NCI-H1417 treated with DMSO at 0.1 percent for 48 hours (cell line): ENCODE results near the gene SDC4.
A peak's percentile ranks its signal among the peaks of the same experiment; 100 is the strongest.
"Not testable (repeated sequence)": the region's sequence is repeated elsewhere in the genome, so short reads cannot be mapped to it uniquely, and the experiment has no call there.

Source experiments
- DNase-seq: peaks from one replicate; lab custom pipeline; 2025; lab: John Stamatoyannopoulos, UW

Gene SDC4

DNA sequence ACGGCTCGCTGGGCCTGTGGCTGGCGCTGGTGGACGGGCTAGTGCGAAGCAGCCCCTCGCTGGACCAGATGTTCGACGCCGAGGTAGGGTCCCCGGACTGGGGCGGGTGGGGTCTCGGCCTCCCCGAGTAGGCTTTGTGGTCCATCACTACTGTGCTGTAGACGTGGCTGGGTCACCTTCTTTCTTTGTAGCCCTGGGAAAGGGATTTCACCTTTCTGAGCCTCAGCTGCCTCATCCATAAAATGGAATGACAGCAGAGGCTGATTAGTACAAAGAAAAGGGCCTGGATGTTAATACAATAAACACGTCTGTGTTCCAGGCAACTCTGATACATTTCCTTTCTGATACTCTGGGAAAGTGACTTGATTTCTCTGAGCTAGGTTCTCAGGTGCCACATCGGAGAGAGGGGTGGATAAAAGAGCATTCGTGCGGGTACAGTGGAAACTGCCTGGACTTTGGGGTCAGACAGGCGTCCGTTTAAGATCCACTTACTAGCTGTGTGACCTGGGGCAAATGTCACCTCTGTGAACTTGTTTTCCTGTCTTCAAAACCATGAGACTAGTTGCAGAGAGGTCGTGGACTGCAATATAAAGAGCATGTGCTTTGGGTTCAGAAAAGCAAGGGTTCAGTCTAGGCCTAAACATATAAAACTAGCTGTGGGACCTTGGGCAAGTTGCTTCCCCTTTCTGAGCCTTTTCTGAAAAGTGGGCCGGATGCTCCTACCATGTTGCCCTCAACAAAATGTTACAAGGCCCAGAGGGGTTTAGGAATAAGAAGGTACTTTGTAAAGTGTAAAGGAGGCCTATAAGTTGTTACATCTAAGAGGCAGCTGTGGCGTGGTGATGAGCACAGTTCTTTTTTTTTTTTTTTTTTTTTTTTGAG, 15.6 kb upstream of the SDC4 start:
- DNase-seq: no peak

DNA sequence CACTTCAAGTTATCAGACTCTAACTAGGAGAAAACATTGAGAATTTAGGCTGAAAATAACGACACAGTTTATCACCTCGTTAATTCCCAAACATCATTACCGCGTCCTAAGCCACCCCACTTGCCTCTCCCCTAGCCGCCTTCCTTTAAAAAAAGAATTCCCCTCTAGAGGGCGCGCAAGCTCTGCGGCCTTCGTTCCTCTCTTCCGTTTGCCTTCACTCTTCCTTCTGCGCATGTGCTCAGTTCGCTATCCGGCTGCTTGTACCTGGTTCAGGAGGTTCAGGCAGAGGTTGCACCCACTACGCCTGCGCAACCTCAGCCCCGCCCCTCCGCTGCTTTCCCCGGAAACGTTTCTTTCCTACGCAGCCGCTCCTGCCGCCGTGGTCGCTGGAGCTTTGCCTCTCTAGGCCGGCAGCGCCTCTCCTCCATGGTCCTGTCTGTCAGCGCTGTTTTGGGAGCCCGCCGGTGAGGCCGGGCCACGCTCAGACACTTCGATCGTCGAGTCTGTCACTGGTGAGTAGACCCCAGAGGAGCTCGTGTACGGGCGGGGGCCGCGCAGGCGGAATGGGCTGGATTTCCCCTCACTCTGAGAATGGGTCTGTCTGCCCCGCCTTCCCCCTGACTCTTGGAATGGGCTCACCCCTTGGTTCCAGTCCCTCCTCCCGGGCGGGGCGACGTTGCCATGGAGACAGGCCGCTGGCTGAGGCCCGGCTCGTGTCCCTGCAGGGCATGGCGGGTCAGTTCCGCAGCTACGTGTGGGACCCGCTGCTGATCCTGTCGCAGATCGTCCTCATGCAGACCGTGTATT, 14.8 kb upstream of the SDC4 start, which contains the start of gene SYS1:
TSS of gene SYS1 (plus strand) at position 353 of the 807 bp plus-strand sequence. CDS start at position 729, 376 bp downstream.
- peak; percentile 99 for DNase-seq

DNA sequence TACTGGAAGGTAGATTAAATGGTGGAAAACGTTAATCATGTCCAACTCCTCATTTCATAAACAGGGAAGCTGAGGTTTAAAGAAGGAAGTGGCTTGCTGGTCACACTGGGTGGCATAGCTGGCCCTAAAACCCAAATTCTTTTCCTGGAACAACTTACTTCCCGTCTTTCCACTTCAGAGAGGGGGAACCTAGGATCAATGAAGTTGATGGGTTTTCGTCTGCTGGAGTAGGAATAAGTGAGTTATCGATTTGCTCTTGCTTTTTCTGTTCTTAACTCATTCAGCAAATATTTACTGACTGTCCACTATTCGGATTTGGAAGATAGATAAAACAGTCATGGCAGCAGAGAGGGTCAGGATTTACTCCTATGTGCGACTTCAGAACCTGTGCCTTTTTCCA, 13.6 kb upstream of the SDC4 start:
- no peak for DNase-seq

DNA sequence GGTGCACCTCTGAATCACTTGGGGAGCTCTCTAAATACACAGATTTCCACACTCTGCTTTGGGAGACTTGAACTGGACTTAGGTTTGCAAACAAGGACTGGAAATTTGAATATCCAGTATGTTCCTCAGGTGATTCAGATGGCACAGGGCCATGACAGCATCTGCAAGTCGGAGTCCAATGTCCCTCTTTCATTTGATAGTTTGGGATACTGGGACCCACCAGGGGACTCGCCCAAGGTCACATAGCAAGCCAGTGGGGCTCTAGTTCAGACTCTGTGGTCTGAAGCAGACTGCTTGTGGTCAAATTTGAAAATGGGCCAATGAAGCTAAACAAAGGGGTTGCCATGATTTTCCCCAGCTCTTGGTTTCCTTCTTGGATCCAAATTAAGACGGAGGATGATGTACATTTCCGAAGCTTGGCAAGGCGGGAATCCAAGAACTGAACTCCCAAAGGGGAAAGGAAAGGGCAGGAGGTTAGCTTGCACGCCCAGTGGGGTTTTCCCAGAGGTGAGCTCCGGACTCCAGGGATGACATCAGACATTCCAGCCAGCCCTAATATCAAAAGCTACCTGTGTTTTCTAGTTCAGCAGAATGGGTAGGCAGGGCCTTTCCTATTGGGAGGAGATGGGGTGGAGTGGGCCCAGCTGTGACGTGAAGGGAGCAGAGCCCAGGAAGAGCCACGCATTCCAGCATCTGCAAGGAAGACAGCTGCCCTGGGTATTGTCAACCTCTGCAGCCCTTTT, 11.4 kb upstream of the SDC4 start:
- DNase-seq: no peak

GRCh38 chr20:45359069-45359405, 10.8 kb upstream of the SDC4 start:
- no peak for DNase-seq

DNA sequence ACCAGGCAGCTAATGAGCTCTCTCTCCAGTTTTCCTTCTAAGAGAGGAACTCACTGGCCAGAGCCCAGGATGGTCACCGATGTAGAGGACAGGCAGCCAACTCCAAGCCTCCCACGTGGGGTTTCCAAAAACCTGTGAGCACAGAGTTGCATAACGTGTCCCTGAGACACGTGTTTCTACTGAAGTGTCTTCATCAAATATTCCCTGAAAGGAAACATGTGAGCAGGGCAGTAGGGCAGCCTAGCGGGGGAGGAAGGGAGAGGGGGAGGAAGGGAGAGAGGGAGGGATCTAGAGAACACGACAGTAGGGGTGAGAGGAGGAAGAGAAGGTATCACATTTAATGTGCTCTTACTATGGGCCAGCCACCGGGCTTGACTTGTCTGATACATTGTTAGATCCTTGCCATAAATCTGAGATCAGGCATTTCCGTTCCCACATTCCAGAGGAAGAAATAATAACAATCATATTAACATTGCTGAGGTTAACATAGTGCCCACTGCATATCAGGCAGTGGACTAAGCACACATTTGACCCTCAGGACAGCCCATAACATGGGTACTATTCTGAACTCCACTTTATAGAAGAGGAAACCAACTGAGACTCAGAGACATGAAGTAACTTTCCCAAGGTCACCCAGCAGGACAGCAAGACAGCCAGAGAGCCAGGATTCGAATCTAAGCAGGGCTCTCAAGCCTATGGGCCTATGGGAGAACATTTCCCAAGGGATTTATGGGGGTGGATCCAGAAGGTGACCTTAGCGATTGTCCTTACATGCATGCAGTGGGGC, 10.3 kb upstream of the SDC4 start:
- DNase-seq: no peak

GRCh38 chr20:45355209-45356084, 7.2 kb upstream of the SDC4 start:
- no peak for DNase-seq

DNA sequence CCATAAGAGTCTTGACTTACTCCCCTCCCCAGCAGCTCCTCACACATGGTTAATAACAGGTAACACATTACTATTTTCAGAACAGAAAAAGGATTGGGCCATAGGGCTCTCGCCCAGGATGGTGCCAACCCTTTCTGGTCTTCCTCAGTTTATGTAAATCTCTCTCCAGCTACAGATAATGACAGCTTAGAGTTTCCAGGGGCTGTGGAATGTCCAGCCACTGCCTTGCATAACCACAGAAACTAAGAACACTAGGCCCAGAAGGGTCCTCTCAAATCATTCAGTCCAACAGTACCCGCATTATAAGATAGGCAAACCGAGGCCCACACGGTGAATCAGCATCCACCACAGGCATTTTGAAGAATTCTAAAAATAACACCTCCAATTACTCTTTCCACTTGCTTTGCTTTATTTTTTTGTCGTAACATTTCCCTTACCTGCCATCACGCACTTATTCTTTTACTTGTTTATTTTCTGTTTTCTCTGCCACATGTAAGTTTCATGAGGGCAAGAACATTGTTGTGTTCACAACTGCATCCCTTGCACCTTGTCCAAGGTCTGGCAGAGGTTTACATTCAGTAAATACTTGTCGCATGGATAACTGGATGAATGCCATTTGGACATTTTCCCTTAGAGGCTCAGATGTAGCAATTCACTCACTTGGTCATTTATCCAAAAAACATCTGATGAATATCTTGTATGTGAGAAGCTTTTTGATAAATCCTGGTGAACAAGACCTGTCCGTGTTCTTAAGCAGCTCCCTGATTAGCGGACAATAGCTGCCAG, 6.4 kb upstream of the SDC4 start:
- DNase-seq: no peak

DNA sequence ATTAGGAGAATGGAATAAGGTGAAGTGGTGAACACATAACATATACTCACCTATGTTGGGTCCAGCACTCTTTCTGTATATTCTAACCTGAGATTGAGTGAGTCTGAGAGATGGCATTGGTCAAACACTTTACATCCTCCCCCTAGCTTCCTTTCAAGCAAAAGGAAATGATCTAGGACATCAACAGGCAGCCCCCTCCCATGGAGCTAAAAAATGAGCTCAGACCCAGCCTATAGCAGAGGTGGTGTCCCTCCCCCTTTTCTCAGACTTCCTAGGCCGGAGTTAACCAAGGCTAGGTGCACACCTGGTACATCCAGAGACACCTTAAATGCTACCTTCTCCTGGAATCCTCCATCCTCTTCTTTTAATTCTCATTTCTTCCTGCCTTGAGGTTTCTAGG, 5.5 kb upstream of the SDC4 start:
- DNase-seq: no peak

DNA sequence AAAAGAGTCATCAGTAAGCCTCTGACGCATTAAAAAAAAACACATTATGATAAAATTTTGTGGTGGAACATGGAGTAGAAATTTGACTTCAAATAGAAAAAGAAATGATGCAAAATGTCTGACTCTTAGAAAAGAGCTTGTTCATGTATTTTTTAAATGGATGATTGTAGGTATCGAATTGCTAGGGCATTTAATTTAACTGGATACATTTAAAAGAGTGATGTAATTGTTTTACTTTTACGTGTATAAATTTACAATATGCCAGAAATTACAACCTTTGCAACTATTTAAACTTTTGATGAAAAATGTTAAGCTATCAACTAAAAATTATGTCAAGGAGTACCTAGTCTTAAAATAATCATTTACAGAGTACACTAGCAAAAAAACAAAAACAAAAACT, 4.5 kb upstream of the SDC4 start:
- no peak for DNase-seq

DNA sequence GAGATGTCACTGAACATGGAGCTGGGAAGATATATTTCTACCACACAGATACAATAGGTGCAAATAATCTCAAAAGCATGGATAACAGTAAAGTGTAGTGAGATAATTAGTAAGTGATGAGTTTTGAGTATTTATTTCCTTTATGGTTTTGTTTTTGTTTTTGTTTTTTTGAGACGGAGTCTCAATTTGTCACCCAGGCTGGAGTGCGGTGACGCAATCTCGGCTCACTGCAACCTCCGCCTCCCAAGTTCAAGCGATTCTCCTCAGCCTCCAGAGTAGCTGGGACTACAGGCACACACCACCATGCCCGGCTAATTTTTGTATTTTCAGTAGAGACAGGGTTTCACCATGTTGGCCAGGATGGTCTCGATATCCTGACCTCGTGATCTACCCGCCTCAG, 2.6 kb upstream of the SDC4 start:
- DNase-seq: not testable (repeated sequence)

DNA sequence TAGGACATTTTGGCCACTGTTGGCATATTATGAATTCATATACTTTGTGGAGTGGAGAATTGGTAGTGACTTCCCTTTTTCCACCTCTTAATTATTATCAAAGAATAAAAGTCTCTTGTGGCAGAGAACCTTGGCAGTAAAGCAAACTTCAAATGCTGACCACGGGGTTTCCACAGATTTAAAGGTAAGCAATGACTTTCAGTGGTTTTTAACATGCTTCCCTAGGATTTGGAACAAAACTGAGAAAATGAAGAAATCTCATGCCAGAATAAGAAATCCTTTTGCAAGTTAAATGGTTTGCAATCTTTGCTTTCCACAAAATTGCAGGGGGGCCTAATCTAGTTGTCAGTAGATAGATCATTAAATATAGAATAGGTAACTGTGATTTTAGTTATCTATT, 2.0 kb upstream of the SDC4 start:
- no peak for DNase-seq

DNA sequence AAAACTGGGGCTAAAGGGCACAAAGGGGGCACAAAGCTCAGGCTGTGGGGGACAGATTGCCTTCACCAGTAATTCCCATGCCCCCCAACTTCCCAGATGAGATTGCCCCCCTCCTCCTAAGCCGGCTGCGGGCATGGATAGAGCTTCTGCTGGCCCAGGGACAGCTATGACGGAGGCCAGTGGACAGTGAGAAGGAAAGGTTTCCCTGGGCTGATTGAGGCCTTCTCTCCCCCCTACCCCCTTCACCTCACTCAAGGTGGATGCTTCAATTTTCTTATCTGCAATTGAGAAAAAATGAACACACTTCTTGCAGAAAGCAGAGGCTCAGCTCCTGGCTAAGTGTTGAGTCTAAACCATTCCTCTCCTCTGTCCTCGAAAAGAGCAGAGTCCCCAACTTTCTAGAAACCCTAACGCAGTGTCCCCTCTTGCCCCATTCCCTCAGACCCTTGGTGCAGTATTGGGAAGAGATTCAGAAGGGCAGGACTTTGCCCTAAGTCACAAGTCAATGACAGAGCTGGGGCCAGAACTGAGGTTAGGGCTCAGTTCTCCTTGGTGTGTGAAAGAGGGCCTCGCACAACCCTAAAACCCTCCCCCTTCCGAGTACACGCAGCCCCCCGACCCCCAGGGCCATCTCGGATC, 808 bp downstream of the SDC4 start:
- DNase-seq: no peak

DNA sequence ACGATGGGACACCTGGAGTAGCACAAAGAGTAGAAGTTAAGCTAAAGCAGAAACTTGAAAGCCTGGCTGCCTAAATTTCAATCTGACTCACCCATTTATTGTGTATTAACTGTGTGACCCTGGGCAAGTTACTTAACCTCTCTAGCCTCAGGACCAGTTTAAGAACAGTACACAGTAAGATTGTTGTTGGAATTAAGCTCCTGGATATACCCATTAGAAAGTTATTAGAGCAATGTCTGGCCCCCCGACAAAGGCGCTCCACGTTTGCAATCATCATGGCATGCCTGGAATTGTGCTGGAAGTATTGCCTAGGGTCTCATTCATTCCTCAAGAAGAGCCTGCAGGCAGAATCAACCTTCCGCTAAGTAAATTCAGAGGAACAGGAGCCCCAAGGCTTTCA, 1.4 kb downstream of the SDC4 start:
- DNase-seq: no peak

DNA sequence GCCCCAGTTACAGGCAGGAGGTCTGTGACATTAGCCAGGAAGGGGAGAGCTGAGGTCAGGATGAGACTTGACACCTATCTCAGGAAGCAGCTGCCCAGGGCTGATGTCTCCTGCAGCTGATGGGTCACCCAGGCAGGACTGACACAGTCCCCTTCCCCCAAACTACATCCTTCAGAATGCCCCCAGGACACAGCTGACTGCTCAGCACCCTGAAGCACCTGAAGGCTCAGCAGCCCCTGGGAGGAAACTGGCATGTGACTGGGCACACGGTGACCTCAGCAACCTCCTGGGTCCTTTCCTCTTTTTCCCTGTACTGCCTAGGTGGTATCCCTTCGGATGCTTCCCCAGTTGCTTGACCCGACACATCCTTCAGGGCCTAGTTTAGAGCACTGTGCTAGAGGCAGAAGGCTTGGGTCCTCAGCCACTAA, 1.9 kb downstream of the SDC4 start:
- no peak for DNase-seq

DNA sequence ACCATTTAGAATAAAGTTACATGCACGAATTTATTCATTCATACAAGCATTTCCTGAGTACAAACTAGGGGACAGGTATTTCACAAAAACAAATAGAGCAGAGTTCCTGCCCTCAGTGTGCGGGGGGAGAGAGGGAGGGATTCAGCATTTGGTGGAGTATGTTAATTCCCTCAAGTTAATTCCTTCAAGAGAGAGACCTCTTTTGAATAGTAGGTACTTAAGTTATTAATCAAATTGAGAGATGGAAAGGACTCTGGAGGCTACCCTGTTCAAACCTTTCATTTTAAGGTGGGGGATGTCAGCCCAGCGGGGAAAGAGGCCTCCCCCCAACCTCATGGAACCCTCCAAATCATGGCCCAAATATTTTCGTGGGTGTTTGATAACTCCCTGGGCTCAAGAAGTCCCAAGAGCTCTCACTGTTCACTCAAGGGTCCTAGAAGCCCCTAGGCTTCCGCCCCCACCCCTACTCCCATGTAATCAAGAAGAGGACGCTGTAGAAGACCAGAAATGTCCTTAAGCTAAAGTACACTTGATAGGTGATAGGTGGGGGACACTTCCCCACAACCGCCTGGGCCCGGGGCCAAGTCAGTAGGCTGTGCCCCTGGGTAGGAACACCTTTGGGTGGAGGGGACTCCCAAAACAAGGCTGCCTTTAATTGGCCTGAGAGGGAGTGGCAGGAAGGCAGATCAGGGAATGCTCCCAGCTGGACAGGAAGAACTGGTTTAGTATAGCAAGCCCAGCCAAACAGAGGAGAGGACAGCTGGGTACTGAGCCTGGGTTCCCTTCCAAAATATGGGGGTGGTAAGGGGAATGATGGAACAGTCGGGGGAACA, 2.9 kb downstream of the SDC4 start:
- no peak for DNase-seq

DNA sequence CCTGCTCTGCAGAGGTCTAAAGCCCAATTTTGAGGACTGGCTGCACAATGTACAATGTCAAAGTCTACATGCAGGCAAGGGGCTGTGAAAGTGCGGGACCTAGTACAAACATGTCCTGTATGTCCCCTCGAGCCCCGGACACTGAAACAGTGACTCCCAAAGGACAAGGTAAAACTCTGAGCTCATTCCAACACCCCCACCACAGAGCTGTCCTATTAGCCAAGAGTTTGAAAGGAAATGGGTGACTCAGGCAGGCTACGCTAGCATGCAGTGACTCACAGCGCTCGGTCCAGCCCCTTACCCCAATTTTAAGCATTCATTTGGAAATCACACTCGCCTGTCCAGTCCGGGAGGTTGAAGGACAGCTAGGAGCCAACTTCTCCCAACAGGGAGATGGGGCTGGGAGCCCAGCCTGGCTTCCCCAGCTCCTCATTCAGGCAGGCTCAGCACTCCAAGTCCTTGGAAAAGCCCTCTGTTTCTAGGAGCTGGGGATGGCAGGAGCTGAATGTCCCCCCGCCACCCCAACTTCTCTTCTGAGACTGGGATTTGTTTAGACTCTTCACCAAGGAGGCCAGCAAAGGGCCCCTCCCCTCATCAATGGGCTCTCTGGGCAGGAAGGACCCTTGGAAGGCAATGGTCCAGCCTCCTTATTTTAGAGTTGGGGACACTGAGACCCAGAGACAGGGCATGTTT, 3.9 kb downstream of the SDC4 start:
- no peak for DNase-seq
